Chondrocyte (in vitro differentiated cells): ENCODE results near the gene HDC. TPM values are rescaled to one million over a fixed set of nuclear protein-coding genes. Genes with fewer than 3 reads are reported as not detected.

Source experiments
- DNase-seq: peaks from one replicate; pipeline ENCODE4 v3.0.0; 2021; ENCODE audit warnings: mixed read lengths, low spot score
- H3K27ac Mint-ChIP-seq: one replicate; pipeline ENCODE4 v1.8.0; 2021; ENCODE audit warnings: mild to moderate bottlenecking, moderate library complexity, mixed read lengths; ENCODE audit not compliant: unreplicated experiment
- H3K27me3 Mint-ChIP-seq: 2 replicates; pipeline ENCODE4 v1.8.0; 2021; ENCODE audit warnings: low read depth, mixed read lengths
- H3K36me3 Mint-ChIP-seq: 2 replicates; pipeline ENCODE4 v1.8.0; 2021; ENCODE audit warnings: low read depth, mixed read lengths
- H3K4me1 Mint-ChIP-seq: 2 replicates; pipeline ENCODE4 v1.8.0; 2021; ENCODE audit warnings: low read depth, mild to moderate bottlenecking, mixed read lengths
- H3K4me3 Mint-ChIP-seq: one replicate; pipeline ENCODE4 v1.8.0; 2021; ENCODE audit warnings: mild to moderate bottlenecking, moderate library complexity, mixed read lengths; ENCODE audit not compliant: unreplicated experiment
- H3K9me3 Mint-ChIP-seq: 2 replicates; pipeline ENCODE4 v1.8.0; 2021; ENCODE audit warnings: low read depth, mixed read lengths
- CTCF ChIP-seq: fragments of 200-600 bp; sonication (generic); IDR thresholded peaks from 2 replicates; pipeline ENCODE4 v1.5.0; 2021; ENCODE audit warnings: antibody characterized with exemption, mild to moderate bottlenecking, moderate library complexity
- total RNA-seq: library from RNA; stranded (reverse); gene quantifications from 3 replicates; pipeline ENCODE4 v1.2.1, GENCODE V29; 2021

The HDC gene
- total RNA-seq, 1 donor from 2014 or later, result not detected

- Mint-ChIP-seq H3K27ac (no peak overlapping the region), H3K36me3 (no peaks in the 10 kb centered on the region), H3K4me3 (no peak overlapping the region), H3K9me3 (no peaks in the 10 kb centered on the region), H3K27me3 (no peaks in the 10 kb centered on the region), H3K4me1 (no peaks in the 10 kb centered on the region)
- no peak for TF ChIP-seq CTCF
- DNase-seq, result no peak
Measured at GRCh38 chr15:50250760-50251394, 14.6 kb downstream of the HDC start.

GRCh38 chr15:50249704-50250103 lies 15.8 kb downstream of the HDC start:
- H3K27me3 Mint-ChIP-seq, result no peaks in the 10 kb centered on the region
- TF ChIP-seq CTCF, result no peak
- no peak overlapping the region for H3K4me3 Mint-ChIP-seq
- H3K4me1 Mint-ChIP-seq, result no peaks in the 10 kb centered on the region
- no peak for DNase-seq
- no peaks in the 10 kb centered on the region for H3K36me3 Mint-ChIP-seq
- no peak overlapping the region for H3K27ac Mint-ChIP-seq
- H3K9me3 Mint-ChIP-seq, result no peaks in the 10 kb centered on the region

- no peak for DNase-seq
- H3K27me3 Mint-ChIP-seq, result no peaks in the 10 kb centered on the region
Measured at GRCh38 chr15:50248994-50249582, 16.4 kb downstream of the HDC start.

GRCh38 chr15:50247819-50248655 lies 17.5 kb downstream of the HDC start:
- TF ChIP-seq CTCF, result no peak
- no peak for DNase-seq
- no peaks in the 10 kb centered on the region for H3K9me3 Mint-ChIP-seq
- no peaks in the 10 kb centered on the region for H3K36me3 Mint-ChIP-seq
- no peak overlapping the region for H3K4me3 Mint-ChIP-seq
- H3K4me1 Mint-ChIP-seq, result no peaks in the 10 kb centered on the region
- no peak overlapping the region for H3K27ac Mint-ChIP-seq
- no peaks in the 10 kb centered on the region for H3K27me3 Mint-ChIP-seq

More at GRCh38 chr15:50248994-50249582, 16.4 kb downstream of the HDC start:
- Mint-ChIP-seq H3K9me3 (no peaks in the 10 kb centered on the region), H3K4me1 (no peaks in the 10 kb centered on the region), H3K27ac (no peak overlapping the region), H3K4me3 (no peak overlapping the region), H3K36me3 (no peaks in the 10 kb centered on the region)
- TF ChIP-seq CTCF, result no peak

- no peak for TF ChIP-seq CTCF
- no peaks in the 10 kb centered on the region for H3K27me3 Mint-ChIP-seq
- no peak overlapping the region for H3K4me3 Mint-ChIP-seq
- no peak overlapping the region for H3K27ac Mint-ChIP-seq
- no peaks in the 10 kb centered on the region for H3K36me3 Mint-ChIP-seq
- no peak for DNase-seq
- H3K9me3 Mint-ChIP-seq, result no peaks in the 10 kb centered on the region
- no peaks in the 10 kb centered on the region for H3K4me1 Mint-ChIP-seq
Measured at GRCh38 chr15:50246631-50247030, 18.9 kb downstream of the HDC start.
